PFSK-1 (cell line): Measurements from ENCODE around the gene CYTH3.

Source experiments
- FOXP2 ChIP-seq: optimal IDR thresholded peaks from 2 replicates; pipeline ENCODE3; 2011; ENCODE audit warnings: borderline replicate concordance, control low read depth, inconsistent platforms; ENCODE audit not compliant: insufficient read depth; ENCODE audit errors: extremely low read length, extremely low read depth
- POLR2AphosphoS5 ChIP-seq: IDR thresholded peaks from 2 replicates; pipeline ENCODE4 v1.6.1; 2012; ENCODE audit warnings: low read depth, mild to moderate bottlenecking, control low read depth, low read length, moderate library complexity
- SIN3A ChIP-seq: IDR thresholded peaks from 2 replicates; pipeline ENCODE4 v1.6.1; 2012; ENCODE audit warnings: mild to moderate bottlenecking, low read length, moderate library complexity, borderline replicate concordance; ENCODE audit not compliant: insufficient read depth
- TAF1 ChIP-seq: IDR thresholded peaks from 2 replicates; pipeline ENCODE4 v1.6.1; 2012; ENCODE audit warnings: low read length, control low read depth, borderline replicate concordance; ENCODE audit not compliant: insufficient read depth
- TF ChIP-seq, protein P1 (sequence below), 2 experiments: IDR thresholded peaks; 2 replicates each; pipeline versions ENCODE4 v1.6.1 to v1.8.0; 2011 to 2012; ENCODE audit warnings: low read depth in 2 of 2, low read length in 2 of 2, control low read depth in 1 of 2, inconsistent platforms in 1 of 2, mild to moderate bottlenecking in 1 of 2, moderate library complexity in 1 of 2; ENCODE audit not compliant: insufficient read depth in 1 of 2

CYTH3 gene

DNA sequence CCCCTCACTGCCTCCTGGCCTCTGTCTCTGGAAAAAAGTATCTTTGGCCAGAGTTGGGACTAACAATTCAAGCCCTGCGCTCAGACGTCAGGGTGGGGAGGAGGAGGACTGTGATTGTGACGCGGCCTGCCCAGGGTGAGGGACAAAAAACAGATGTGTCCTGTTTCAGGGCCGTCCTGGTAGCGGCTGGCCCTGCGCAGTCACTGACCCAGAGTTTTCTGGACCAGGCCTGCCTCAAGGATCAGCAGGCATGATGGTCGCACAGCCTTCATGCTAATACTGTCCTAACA, 110.1 kb downstream of the CYTH3 start:
- TF ChIP-seq FOXP2 (no peak), SIN3A (no peak), POLR2AphosphoS5 (no peak), TAF1 (no peak)
- TF ChIP-seq, protein P1, sequence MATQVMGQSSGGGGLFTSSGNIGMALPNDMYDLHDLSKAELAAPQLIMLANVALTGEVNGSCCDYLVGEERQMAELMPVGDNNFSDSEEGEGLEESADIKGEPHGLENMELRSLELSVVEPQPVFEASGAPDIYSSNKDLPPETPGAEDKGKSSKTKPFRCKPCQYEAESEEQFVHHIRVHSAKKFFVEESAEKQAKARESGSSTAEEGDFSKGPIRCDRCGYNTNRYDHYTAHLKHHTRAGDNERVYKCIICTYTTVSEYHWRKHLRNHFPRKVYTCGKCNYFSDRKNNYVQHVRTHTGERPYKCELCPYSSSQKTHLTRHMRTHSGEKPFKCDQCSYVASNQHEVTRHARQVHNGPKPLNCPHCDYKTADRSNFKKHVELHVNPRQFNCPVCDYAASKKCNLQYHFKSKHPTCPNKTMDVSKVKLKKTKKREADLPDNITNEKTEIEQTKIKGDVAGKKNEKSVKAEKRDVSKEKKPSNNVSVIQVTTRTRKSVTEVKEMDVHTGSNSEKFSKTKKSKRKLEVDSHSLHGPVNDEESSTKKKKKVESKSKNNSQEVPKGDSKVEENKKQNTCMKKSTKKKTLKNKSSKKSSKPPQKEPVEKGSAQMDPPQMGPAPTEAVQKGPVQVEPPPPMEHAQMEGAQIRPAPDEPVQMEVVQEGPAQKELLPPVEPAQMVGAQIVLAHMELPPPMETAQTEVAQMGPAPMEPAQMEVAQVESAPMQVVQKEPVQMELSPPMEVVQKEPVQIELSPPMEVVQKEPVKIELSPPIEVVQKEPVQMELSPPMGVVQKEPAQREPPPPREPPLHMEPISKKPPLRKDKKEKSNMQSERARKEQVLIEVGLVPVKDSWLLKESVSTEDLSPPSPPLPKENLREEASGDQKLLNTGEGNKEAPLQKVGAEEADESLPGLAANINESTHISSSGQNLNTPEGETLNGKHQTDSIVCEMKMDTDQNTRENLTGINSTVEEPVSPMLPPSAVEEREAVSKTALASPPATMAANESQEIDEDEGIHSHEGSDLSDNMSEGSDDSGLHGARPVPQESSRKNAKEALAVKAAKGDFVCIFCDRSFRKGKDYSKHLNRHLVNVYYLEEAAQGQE (IDR thresholded peaks at IDR 0.05; ENCODE audit: insufficient read depth in 1 of 2, low read depth in 2 of 2, low read length in 2 of 2) = no peak

DNA sequence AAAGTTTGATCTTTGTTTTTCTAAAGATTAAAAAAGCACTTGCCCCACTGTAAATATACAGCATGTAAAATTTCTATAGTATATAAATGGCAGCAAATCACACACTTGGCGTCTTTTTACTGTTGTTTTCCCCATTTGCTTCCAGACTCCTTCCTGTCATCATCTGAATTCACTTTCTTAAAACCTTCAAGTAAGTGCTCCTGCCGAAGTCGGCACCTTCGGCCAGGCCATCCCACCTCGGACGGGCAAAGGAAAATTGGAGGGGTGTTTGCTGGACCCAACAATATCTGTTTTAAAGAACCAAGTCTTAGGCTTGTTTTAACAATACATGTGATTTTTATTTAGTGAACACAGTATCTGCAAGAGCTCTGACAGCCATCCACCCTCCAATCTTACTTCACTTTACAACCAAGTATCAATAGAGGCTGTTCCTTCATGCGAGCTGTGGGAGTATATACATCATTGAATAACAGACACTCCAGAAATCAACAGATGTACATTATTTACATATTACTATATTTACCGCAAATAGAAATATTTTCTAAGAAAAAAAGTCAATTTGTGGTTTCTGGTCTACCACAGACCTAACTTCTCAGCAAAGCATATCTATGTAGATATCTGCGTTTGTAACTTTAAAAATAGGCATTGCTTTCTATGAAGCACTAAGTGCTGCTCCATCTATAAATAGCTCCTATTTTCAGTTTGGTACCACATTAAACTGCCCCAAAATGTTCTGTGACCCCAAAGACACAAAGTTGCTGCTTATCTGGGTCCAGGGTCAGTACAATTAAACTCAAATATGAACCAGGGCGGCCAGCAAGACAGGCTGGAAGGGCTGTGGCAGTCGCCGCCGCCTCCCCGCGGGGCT, 110.7 kb downstream of the CYTH3 start:
- TF ChIP-seq SIN3A (no peak), TAF1 (no peak), FOXP2 (no peak), POLR2AphosphoS5 (no peak)
- TF ChIP-seq, protein P1 (IDR thresholded peaks at IDR 0.05; ENCODE audit: insufficient read depth in 1 of 2, low read depth in 2 of 2, low read length in 2 of 2) = no peak

DNA sequence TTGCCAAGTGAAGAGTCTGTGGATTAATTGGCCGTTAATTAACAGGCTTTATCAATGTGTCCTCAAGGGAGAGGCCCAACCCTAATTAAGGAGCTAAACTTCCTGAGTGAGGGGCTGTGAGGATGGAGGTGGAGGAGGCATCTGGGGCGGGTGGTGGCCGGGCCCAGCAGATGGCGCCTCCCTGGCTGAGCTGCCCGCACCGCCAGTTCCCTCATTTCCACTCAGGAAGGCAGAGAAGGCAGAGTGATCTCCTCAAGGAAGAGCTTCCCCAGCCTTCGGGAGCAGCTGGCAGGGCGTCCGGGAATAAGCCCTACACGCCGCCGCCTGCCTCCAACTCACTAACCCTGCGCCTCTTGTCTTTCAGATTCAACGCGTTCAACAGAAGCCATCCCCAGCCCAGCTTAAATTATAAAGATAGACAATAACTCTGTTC, 112.2 kb downstream of the CYTH3 start:
- TF ChIP-seq, protein P1 (IDR thresholded peaks at IDR 0.05; ENCODE audit: insufficient read depth in 1 of 2, low read depth in 2 of 2, low read length in 2 of 2) = no peak
- TF ChIP-seq TAF1 (no peak), FOXP2 (peak; percentile 26), POLR2AphosphoS5 (0 out of 2 replicates have a peak, but pooled peaks have one; percentile 14), SIN3A (no peak)

DNA sequence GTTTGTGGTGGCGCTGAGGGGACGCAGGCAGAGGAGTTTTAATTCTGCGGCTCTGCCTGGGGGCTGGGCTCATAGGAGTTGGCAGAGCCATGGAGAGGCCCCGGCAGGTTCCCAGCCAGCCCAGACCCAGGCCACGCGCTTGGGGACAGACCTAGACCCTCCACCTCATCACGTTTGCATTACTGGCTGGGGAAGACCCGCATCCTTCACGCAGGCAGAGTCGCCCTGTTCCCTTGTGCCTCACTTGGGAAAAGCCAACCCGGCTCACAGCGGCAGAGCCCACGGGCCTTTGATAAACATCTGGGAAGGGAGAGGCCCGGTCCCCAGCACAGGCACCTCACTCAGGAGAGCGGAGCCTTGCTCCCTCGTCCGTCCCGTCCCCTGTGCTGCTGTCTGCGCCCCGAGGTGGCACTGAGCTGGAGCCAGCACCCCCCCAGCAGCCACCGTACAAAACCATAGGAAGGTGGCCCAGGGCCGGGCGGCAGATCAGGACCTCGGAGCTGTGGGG, 112.8 kb downstream of the CYTH3 start:
- TF ChIP-seq TAF1 = no peak
- TF ChIP-seq POLR2AphosphoS5 = no peak
- TF ChIP-seq, protein P1 (IDR thresholded peaks at IDR 0.05; ENCODE audit: insufficient read depth in 1 of 2, low read depth in 2 of 2, low read length in 2 of 2) = no peak
- TF ChIP-seq FOXP2 = no peak
- no peak for TF ChIP-seq SIN3A
